ENCODE data around the gene BTBD16. TPM values are rescaled to one million over a fixed set of nuclear protein-coding genes. Genes with fewer than 3 reads are reported as not detected.

Gene BTBD16
- total and polyA plus RNA-seq, 10 of the 15 experiments (the other 5 are each of a cell fraction or from before 2014, with no cell fraction given), result 0.11 TPM; not detected in 9

GRCh38 chr10:122295451-122295809 is 24.3 kb downstream of the BTBD16 start:
- Histone ChIP-seq H3K9me3 (replicated peaks; ENCODE audit: control insufficient read depth, insufficient read depth, low read length) (no peaks in the 10 kb centered on the region; the same call in 2 of the 3 replicates), H3K4me2 (ENCODE audit: control insufficient read depth, insufficient read depth) (no peak overlapping the region), H3K27ac (ENCODE audit: control insufficient read depth, insufficient read depth) (no peak overlapping the region), H3K27me3 (replicated peaks in 1 of 2; ENCODE audit: control insufficient read depth in 2 of 2, insufficient read depth in 2 of 2, low read length in 1 of 2) (peaks cover 0 to 4% of the 10 kb centered on the region in 2 experiments; a peak in 1 of 4 replicates), H3K4me3 (no peak overlapping the region), H3K79me2 (ENCODE audit: control insufficient read depth, insufficient read depth, low read length) (no peaks in the 10 kb centered on the region), H3K36me3 (ENCODE audit: control insufficient read depth in 2 of 2, insufficient read depth in 2 of 2, low read length in 1 of 2) (no peaks in the 10 kb centered on the region), H3K9ac (ENCODE audit: control insufficient read depth, insufficient read depth, low read length) (no peak overlapping the region), H3K4me1 (ENCODE audit: control insufficient read depth, insufficient read depth, low read length) (peaks cover 5% of the 10 kb centered on the region), H2AFZ (ENCODE audit: control insufficient read depth, low read depth, low read length) (no peak overlapping the region), H4K20me1 (ENCODE audit: control insufficient read depth, insufficient read depth) (no peaks in the 10 kb centered on the region)
- no peak for ATAC-seq
- POLR2A ChIA-PET, result no interaction called here
- RAD21 ChIA-PET (ENCODE audit: unreplicated experiment), result no interaction called here
- FAIRE-seq, result no peak
- SMC1A ChIA-PET (ENCODE audit: uncharacterized antibody, unreplicated experiment), result interaction anchor here (0.7 to 2.7 kb wide), 2 partner anchors 28 to 139 kb away, joined by 3 to 12 read pairs; no protein-coding TSS in a partner anchor
- in situ Hi-C loops (cut with MboI), result loop anchor here (5.0 kb wide), 2 partner anchors 137 to 272 kb away; no protein-coding TSS in a partner anchor
- no peak for DNase-seq (ENCODE audit: low read depth, low spot score)
- CTCF ChIA-PET, result interaction anchor here (2.2 kb wide), 1 partner anchor 139 kb away, joined by 9 read pairs; no protein-coding TSS in a partner anchor
- no TSS peak for BruUV-seq (replicated peaks)
- no peak for TF ChIP-seq ZZZ3 (IDR thresholded peaks at IDR 0.05; ENCODE audit: control insufficient read depth, insufficient read length, low read depth)
- no peak for TF ChIP-seq LARP7 (IDR thresholded peaks at IDR 0.05)
- no peak for TF ChIP-seq FOXK2 (IDR thresholded peaks at IDR 0.05)
- no peak for TF ChIP-seq EED (IDR thresholded peaks at IDR 0.05; ENCODE audit: low read depth)
- no peak for TF ChIP-seq CBX3 (IDR thresholded peaks at IDR 0.05; ENCODE audit: borderline replicate concordance, low read depth)
- no peak for TF ChIP-seq ZBED1 (IDR thresholded peaks at IDR 0.05; ENCODE audit: borderline replicate concordance)
- no peak for TF ChIP-seq TCF12 (IDR thresholded peaks at IDR 0.05; ENCODE audit: low read depth, low read length)
- TF ChIP-seq PKNOX1 (IDR thresholded peaks at IDR 0.05), result no peak
- TF ChIP-seq IRF3 (IDR thresholded peaks at IDR 0.05), result no peak
- TF ChIP-seq PAX8 (IDR thresholded peaks at IDR 0.05), result no peak
- no peak for TF ChIP-seq MTA3 (IDR thresholded peaks at IDR 0.05; ENCODE audit: borderline replicate concordance, low read length)
- no peak for TF ChIP-seq NR2C1 (IDR thresholded peaks at IDR 0.05)
- TF ChIP-seq HDAC6 (IDR thresholded peaks at IDR 0.05; ENCODE audit: unreplicated experiment), result no peak
- TF ChIP-seq ASH2L (IDR thresholded peaks at IDR 0.05; ENCODE audit: borderline replicate concordance, low read depth), result no peak
- TF ChIP-seq RBBP5 (conservative IDR thresholded peaks at IDR 0.05), result no peak
- TF ChIP-seq SIX5 (IDR thresholded peaks at IDR 0.05; ENCODE audit: low read depth, low read length, severe bottlenecking), result no peak
- no peak for TF ChIP-seq HDGF (IDR thresholded peaks at IDR 0.05)
- no peak for TF ChIP-seq SMARCA5 (IDR thresholded peaks at IDR 0.05)
- intact Hi-C loops (cut with micrococcal nuclease; ENCODE audit: unreplicated experiment), result loop anchor here (5.0 kb wide), 1 partner anchor 407 kb away; no protein-coding TSS in a partner anchor
- 0% methylated on average over 2 of the region's 4 CpGs for WGBS (ENCODE audit: insufficient coverage, insufficient replicate concordance, low lambda C conversion rate, missing lambda C conversion rate)
